Left kidney (tissue), 2 donors: ENCODE measurements around the gene SMTNL2. TPM values are rescaled to one million over a fixed set of nuclear protein-coding genes. Genes with fewer than 3 reads are reported as not detected.
"Not testable (repeated sequence)": the region's sequence is repeated elsewhere in the genome, so short reads cannot be mapped to it uniquely, and the experiment has no call there.

ENCODE experiments used
- DNase-seq: peaks from one replicate; pipeline ENCODE4 v3.0.0-alpha.2; 2013
- polyA plus RNA-seq: library from polyadenylated mRNA; unstranded; fragments of 120-200 nt; gene quantifications from one replicate; pipeline ENCODE4 v1.2.1, GENCODE V29; 2013; ENCODE audit not compliant: insufficient read length

Gene SMTNL2
- polyA plus RNA-seq, 1 donor, result 57.5 TPM

- no peak for DNase-seq
Measured at GRCh38 chr17:4559139-4559791, 25.1 kb upstream of the SMTNL2 start.

DNA sequence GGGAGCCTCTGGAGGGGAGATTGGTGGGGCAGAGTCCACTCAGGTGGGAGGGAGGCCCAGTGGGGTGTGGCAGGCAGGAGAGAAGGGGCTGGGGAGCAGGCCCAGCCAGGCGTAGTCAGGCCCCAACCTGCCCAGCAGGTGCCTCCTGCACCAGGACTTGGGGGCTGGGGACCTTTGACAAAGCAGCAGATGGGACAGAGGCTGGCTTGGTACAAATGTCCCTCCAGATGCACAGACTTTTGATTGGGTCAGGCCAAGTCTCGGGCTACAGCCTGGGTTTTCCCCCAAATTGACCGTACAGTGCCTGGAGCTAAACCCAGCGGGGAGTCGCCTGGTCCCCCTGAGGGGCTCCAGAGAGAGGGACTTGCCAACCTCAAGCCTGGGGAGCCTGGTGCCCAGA is 24.4 kb upstream of the SMTNL2 start:
- DNase-seq, result no peak

- DNase-seq, result no peak
Measured at GRCh38 chr17:4560421-4560820, 23.9 kb upstream of the SMTNL2 start, which contains the start of gene GGT6. Gene GGT6 (minus strand): TSS chr17:4560577. CDS start chr17:4560521, 56 bp downstream.

GRCh38 chr17:4560837-4561256 is 23.5 kb upstream of the SMTNL2 start:
- DNase-seq, result no peak

DNA sequence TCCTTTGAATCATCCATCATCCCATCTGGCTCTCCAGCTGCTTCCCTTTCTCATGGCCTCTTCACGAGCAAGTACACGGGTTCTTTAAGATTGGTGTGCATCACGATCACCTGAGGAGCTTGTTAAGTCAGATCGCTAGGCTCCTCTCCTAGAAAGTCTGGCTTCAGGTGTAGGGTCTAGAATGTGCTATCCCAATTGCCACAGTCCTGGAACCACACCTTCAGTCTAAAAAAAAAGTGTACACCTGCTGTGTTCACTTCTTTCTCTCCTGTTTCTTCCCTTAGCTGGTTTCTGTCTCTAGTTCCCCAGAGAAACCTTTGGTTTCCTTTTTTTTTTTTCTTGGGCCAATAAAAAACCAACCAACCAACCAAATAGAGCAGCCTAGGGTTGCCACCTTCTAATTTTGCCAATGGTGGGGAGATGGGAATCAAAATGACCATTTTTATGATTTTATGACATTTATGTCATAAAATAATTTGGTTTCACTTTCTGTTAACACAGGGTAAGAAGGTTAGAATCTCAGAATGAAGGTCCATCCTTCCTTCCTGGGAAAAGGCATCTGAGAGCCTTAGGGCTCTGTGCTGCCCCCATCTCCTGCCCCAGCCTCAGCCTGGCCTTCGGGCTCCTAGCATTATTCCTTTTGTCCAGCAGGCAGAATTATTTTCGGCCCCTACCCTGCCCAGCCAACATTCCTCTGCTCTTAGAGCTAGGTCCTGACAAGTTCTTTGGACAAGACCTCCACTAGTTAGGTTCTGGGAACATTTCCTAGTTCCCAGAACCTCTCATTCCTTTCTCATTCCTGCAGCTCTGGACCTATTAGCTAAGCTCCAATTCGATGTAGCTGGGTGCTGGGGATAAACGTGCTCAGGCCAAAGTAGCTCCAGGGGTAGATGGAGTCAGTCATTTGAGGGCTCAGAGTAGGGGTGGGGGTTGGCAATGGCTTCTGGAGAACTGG is 22.0 kb upstream of the SMTNL2 start:
- DNase-seq, result no peak

DNA sequence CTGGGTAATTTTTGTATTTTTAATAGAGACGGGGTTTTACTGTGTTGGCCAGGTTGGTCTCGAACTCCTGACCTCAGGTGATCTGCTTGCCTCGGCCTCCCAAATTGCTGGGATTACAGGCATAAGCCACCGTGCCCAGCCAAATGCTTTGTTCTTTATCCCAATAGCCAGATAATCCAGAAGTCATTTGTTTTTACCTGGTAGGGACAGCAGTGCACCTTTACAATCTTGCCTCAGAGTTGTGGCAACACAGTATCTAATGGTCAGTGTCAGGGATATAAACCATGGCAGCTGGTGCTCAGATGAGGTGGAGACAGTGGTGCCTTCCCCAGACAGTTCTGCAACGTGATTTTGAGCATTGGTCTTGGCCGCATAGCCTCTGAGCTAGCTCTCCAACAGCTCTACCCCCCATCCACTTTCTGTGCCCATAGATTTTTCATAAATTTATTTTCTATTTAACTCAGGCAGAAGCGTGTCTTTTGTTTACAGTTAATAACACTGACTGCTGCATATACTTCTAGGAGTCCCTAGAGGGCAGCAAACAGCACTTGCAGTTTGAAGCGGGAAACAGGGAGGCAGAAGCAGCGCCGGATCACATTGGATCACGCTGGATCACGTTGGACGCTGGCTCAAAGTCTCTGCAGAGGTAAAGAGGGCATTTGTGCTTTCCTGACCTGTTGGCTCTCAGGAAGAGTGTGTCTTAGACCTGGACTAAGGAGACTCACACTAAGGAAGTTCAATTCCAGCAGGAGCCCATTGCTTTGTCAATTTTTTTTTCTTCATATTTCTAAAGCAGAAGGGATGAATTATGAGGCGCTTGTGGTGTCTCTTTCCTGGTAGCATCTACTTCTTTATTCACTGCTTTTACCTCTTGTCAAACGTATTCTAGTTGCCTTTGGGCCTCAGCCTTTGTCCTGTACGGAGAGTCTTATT is 18.9 kb upstream of the SMTNL2 start:
- DNase-seq, result peak; percentile 73

- peak; percentile 83 for DNase-seq
Measured at GRCh38 chr17:4566785-4567184, 17.5 kb upstream of the SMTNL2 start.

- no peak for DNase-seq
Measured at GRCh38 chr17:4569591-4569990, 14.7 kb upstream of the SMTNL2 start.

DNA sequence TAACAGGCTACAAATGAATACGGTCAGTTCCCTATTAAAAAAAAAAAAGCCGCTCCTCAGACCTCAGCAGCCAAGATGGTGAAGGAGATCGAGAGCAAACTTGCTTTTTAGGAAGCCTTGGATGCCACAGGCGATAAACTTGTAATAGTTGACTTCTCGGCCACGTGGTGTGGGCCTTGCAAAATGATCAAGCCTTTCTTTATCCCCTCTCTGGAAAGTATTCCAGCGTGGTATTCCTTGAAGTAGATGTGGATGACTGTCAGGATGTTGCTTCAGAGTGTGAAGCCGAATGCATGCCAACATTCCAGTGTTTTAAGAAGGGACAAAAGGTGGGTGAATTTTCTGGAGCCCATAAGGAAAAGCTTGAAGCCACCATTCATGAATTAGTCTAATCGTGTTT is 12.2 kb upstream of the SMTNL2 start:
- DNase-seq, result no peak

- DNase-seq, result no peak
Measured at GRCh38 chr17:4573115-4573514, 11.2 kb upstream of the SMTNL2 start.

- no peak for DNase-seq
Measured at GRCh38 chr17:4573669-4574068, 10.7 kb upstream of the SMTNL2 start.

- DNase-seq, result no peak
Measured at GRCh38 chr17:4574448-4575045, 9.8 kb upstream of the SMTNL2 start.

GRCh38 chr17:4576161-4576558 is 8.2 kb upstream of the SMTNL2 start:
- DNase-seq, result no peak

DNA sequence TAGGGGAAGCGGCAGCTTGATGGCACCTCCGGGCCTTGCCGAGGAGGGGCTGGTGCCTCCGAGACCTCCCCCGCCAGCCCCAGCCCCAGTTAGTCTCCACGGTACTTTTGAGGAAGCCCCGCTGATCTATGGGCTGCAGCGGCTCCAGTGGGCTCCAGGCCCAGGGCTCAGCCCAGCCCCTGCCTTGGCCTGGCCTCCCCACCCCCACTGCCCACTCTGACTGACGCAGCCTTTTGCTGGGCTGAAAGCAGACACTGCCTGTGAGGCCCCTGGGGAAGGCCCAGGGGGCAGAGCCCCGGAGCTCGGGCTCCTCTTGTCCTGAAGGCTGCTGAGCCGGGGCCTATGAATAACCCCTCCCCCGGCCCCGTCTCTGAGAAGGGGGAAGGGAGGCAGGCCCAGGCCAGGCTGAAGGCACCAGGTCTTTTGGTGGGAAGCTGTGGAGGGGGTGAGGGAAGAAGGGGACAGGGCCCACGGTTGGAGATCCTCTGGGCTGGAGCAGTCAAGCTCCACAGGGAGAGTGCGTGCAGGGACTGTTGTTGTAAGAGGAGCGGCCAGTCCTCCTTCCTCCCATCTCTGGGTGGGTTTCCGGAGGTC is 7.5 kb upstream of the SMTNL2 start:
- no peak for DNase-seq

DNA sequence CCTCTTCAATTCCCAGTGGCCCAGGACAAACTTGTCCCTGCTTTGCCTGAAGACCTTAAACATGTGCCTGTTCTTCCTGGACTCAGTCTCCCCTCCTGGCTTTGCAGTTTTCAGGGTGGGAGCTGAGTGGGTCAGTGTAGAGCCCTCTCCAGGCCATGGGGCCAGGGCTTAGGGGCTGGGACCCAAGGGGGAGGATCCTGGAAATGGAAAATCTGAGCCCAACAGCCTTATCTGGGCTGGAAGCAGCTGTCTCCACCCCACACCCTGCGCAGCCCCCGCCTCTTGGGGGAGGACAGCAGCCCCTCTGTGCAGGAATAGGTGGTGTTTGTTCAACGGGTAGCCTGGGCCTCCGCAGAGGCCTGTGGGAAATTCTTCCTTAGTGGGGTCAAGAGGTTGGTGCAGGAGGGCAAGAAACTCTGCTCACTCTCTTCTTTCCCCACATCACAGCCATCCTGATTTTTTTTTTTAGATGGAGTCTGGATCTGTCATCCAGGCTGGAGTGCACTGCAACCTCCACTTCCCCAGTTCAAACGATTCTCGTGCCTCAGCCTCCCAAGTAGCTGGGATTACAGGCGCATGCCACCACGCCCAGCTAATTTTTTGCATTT is 6.8 kb upstream of the SMTNL2 start:
- no peak for DNase-seq

- DNase-seq, result not testable (repeated sequence)
Measured at GRCh38 chr17:4578349-4578748, 6.0 kb upstream of the SMTNL2 start.

DNA sequence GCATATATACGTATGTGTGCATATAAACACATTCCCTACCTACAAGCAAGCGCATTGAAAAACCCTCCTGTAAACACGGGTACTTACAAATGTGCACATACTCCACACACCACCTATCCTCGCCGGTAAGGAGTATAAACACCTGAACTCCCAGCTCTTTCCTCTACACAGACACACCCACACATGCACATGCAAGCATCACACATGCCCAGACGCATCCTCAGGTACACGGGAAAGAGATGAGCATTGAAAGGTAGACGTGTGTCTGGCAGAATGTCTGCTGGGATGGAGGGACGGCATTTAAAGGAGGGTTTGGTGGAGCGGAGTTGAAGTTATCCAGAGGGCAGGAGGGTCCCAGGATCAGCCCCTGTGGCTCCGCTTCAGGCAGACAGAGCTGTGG is 4.7 kb upstream of the SMTNL2 start:
- no peak for DNase-seq

- DNase-seq, result no peak
Measured at GRCh38 chr17:4580291-4580690, 4.0 kb upstream of the SMTNL2 start.

- no peak for DNase-seq
Measured at GRCh38 chr17:4582101-4582501, 2.2 kb upstream of the SMTNL2 start.

- no peak for DNase-seq
Measured at GRCh38 chr17:4582691-4583090, 1.6 kb upstream of the SMTNL2 start.

- DNase-seq, result no peak
Measured at GRCh38 chr17:4583206-4583605, 1.1 kb upstream of the SMTNL2 start.
